Activated CD8-positive, alpha-beta T cell treated with anti-CD3 and anti-CD28 coated beads, Interleukin-2, amount 10 ng/mL, durations not matched to agents 7 days and 5 days (primary cell): ENCODE measurements around the gene DSCAM. TPM values are rescaled to one million over a fixed set of nuclear protein-coding genes. Genes with fewer than 3 reads are reported as not detected.

Experiments used
- ATAC-seq: fragments of 150-1000 bp; cut with Tn5 transposase; one replicate; pipeline ENCODE4 v1.10.0; 2021; ENCODE audit warnings: moderate library complexity
- CTCF ChIA-PET: fragments of 350-600 bp; sonication (Branson Sonifier 250); formaldehyde crosslinking; loops from one replicate; lab custom pipeline; 2021; ENCODE audit warnings: antibody characterized with exemption; lab: Charles Lee
- POLR2A ChIA-PET: fragments of 350-600 bp; sonication (Branson Sonifier 250); formaldehyde crosslinking; loops from one replicate; lab custom pipeline; 2021; ENCODE audit warnings: antibody characterized with exemption; lab: Charles Lee
- DNase-seq: peaks from one replicate; pipeline ENCODE4 v3.0.0-alpha.2; 2020
- H3K27ac Mint-ChIP-seq: one replicate; pipeline ENCODE4 v1.8.0; 2021; ENCODE audit warnings: mild to moderate bottlenecking, mixed read lengths
- H3K27me3 Mint-ChIP-seq: one replicate; pipeline ENCODE4 v1.8.0; 2021; ENCODE audit warnings: low read depth, mixed read lengths
- H3K36me3 Mint-ChIP-seq: one replicate; pipeline ENCODE4 v1.8.0; 2021; ENCODE audit warnings: low read depth, mixed read lengths
- H3K4me1 Mint-ChIP-seq: one replicate; pipeline ENCODE4 v1.8.0; 2021; ENCODE audit warnings: low read depth, mixed read lengths
- H3K4me3 Mint-ChIP-seq: one replicate; pipeline ENCODE4 v1.8.0; 2021; ENCODE audit warnings: mild to moderate bottlenecking, mixed read lengths
- H3K9me3 Mint-ChIP-seq: one replicate; pipeline ENCODE4 v1.8.0; 2022; ENCODE audit warnings: mixed read lengths; ENCODE audit not compliant: insufficient read depth
- total RNA-seq, 2 experiments: library from RNA; stranded (reverse); gene quantifications; one replicate each; pipeline ENCODE4 v1.2.3, GENCODE V29; 2021

Gene DSCAM
- total RNA-seq, 2 experiments from 2014 or later = not detected

DNA sequence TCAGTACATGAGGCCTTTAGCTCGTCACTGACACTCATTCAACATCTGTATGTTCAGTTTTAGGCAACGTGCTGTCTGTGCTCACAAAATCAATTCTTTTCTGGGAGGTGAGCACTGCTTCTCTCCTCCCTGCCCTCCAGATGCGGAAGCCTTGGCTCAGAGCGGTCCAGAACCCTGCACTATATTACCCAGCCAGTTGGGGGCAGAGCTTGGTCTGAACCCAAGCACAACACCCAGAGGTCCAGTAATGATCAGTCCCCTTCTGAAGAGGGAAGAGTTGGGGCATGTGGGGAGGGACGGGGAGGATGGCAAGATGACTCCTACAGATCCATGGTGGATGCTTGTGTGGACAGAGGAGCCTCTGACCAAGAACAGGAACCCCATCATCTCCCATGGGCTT is 5.6 kb upstream of the DSCAM start:
- ChIA-PET CTCF (no interaction called here), POLR2A (no interaction called here)
- no peak for DNase-seq
- Mint-ChIP-seq H3K4me3 (no peak overlapping the region), H3K36me3 (no peaks in the 10 kb centered on the region), H3K27me3 (peaks cover 5% of the 10 kb centered on the region), H3K9me3 (no peaks in the 10 kb centered on the region), H3K27ac (no peak overlapping the region), H3K4me1 (no peaks in the 10 kb centered on the region)
- no peak for ATAC-seq

DNA sequence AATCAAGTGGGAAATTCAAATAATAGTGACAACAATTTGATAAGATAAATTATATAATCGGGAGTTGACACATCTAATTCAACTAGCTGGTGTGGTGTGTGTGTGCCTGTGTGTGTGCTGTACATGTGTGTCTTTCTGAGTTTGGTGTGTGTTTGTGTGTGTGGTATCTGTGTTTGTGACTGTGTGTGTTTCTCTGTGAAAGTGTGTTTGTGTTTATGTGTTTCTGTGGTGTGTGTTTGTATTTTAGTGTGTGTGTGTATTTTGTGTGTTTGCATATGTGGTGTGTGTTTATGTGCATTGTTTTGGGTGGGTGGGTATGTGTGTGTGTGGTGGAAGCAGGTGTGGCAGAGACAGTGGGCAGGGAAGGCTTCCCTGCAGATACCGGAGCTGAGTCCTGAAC is 4.8 kb upstream of the DSCAM start:
- Mint-ChIP-seq H3K36me3 (no peaks in the 10 kb centered on the region), H3K9me3 (no peaks in the 10 kb centered on the region), H3K4me1 (no peaks in the 10 kb centered on the region), H3K27me3 (peaks cover 11% of the 10 kb centered on the region), H3K4me3 (no peak overlapping the region), H3K27ac (no peak overlapping the region)
- CTCF ChIA-PET = no interaction called here
- DNase-seq (no peak), ATAC-seq (no peak)
- POLR2A ChIA-PET = no interaction called here

DNA sequence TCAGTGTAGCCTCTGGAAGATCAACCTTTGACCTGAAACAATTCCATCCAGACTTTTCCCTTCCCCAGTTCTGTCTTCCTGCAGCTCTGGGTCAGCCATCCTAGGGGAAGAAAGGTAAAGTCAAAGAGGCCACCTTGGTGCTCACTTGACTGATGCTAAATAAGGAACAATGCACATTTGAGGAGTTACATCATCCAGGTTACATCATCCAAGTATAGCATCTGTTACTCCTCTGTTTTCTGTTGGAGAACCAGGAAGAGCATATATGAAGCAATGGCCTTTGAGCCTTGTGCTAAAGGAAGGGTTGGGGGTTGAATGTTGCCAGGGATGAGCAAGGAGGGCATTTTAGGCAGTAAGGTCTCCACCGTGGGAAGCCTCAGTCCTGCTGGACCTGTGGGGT is 3.1 kb upstream of the DSCAM start:
- ChIA-PET CTCF (interaction anchor here (1.1 kb wide), 1 partner anchor 9 kb away, joined by 3 read pairs; no protein-coding TSS in a partner anchor), POLR2A (no interaction called here)
- ATAC-seq (no peak), DNase-seq (no peak)
- H3K4me3 Mint-ChIP-seq = no peak overlapping the region
- H3K9me3 Mint-ChIP-seq = no peaks in the 10 kb centered on the region
- H3K36me3 Mint-ChIP-seq = no peaks in the 10 kb centered on the region
- no peak overlapping the region for H3K27ac Mint-ChIP-seq
- H3K4me1 Mint-ChIP-seq = no peaks in the 10 kb centered on the region
- H3K27me3 Mint-ChIP-seq = peaks cover 20% of the 10 kb centered on the region

DNA sequence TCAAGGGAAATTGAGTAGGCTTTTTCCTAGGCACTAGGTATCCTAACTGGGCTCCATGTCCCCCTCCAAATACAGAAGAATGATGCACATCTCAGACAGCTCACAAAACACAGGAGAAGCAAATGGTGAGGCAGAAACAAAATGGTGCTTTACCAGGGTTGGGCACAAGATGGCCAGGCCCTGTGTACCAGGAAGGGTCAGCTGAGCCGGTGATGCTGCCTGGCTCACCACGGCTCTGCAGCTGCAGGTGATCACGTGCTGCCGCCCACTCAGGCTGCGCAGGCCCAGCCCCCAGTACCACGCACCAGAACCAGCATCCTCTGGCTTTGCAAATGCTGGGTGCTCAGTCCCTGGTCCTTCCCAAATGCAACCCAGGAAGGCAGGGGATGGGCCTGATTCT is 993 bp upstream of the DSCAM start:
- H3K9me3 Mint-ChIP-seq = no peaks in the 10 kb centered on the region
- no peak overlapping the region for H3K27ac Mint-ChIP-seq
- no peaks in the 10 kb centered on the region for H3K4me1 Mint-ChIP-seq
- H3K36me3 Mint-ChIP-seq = no peaks in the 10 kb centered on the region
- peaks cover 23% of the 10 kb centered on the region for H3K27me3 Mint-ChIP-seq
- DNase-seq (no peak), ATAC-seq (no peak)
- CTCF ChIA-PET = no interaction called here
- POLR2A ChIA-PET = no interaction called here
- no peak overlapping the region for H3K4me3 Mint-ChIP-seq

DNA sequence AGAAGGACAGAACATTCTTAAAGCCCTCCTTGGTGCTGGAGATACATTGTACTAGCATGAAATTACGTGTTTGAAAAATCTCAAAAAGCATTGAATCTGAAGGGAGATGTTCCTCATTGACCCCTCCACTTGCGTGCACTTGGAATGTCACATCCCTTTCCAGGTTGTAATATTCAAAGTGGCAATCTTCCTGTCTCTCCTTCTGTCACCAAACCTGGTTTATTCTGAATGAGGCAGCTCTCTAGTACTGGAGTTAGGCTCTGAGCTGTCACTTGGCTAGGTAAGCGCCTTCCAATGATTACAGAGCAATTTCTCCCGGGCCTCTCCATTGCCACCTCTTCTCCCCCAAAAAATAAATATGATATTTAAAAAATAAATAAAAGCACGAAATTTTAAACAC is 855 bp downstream of the DSCAM start:
- ChIA-PET CTCF (no interaction called here), POLR2A (no interaction called here)
- no peak for DNase-seq
- Mint-ChIP-seq H3K9me3 (no peaks in the 10 kb centered on the region), H3K4me1 (no peaks in the 10 kb centered on the region), H3K27me3 (peaks cover 37% of the 10 kb centered on the region), H3K27ac (no peak overlapping the region), H3K36me3 (no peaks in the 10 kb centered on the region), H3K4me3 (no peak overlapping the region)
- no peak for ATAC-seq

DNA sequence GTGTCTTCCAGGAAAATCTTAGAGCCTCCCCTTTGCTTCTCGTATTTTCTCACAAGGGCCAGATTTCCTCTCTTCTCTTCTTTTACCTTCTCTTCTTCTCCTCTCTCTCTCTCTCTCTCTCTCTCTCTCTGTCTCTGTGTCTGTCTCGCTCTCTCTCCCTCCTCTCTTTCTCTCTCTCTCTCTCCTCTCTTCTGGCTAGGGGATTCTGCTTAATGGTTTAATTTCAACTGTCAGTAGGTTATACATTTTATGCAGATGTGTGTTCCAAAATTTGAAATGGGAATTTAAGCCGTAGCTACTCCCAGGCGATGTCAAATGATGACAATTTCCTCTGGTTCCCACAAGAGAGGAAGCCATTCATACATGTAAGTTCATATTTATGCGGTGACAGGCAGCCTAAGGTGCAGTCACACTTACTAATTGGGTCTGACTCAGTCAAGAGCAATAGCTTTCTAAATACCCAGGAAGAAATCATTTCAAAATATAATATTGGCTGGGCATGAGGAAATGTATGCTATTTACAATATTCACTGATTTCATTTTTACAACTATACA is 1.4 kb downstream of the DSCAM start:
- ATAC-seq (no peak), DNase-seq (no peak)
- no peaks in the 10 kb centered on the region for H3K9me3 Mint-ChIP-seq
- ChIA-PET POLR2A (no interaction called here), CTCF (no interaction called here)
- no peaks in the 10 kb centered on the region for H3K36me3 Mint-ChIP-seq
- no peaks in the 10 kb centered on the region for H3K4me1 Mint-ChIP-seq
- no peak overlapping the region for H3K27ac Mint-ChIP-seq
- H3K27me3 Mint-ChIP-seq = peaks cover 42% of the 10 kb centered on the region
- H3K4me3 Mint-ChIP-seq = no peak overlapping the region

DNA sequence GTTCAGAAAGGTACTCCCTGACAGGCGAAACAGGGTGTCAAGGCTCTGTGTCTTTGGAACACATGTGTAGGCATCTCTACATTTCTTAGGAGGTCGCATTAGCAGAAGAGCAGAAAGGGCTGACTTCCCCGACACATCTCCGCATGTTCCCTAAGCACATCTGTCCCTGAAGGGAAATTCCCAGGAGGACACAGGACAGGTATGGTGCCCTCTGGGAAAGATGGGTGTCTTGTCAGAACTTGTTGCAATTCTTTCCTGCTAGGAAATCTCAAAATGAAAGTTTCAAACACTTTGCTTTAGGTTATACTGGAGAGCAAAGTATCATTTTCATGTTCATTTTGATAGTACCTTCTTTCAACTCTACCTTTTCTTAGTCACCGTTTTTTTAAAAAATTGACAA is 2.0 kb downstream of the DSCAM start:
- Mint-ChIP-seq H3K9me3 (no peaks in the 10 kb centered on the region), H3K27me3 (peaks cover 43% of the 10 kb centered on the region), H3K27ac (no peak overlapping the region), H3K36me3 (no peaks in the 10 kb centered on the region), H3K4me1 (no peaks in the 10 kb centered on the region), H3K4me3 (no peak overlapping the region)
- ChIA-PET CTCF (no interaction called here), POLR2A (no interaction called here)
- DNase-seq (no peak), ATAC-seq (no peak)

DNA sequence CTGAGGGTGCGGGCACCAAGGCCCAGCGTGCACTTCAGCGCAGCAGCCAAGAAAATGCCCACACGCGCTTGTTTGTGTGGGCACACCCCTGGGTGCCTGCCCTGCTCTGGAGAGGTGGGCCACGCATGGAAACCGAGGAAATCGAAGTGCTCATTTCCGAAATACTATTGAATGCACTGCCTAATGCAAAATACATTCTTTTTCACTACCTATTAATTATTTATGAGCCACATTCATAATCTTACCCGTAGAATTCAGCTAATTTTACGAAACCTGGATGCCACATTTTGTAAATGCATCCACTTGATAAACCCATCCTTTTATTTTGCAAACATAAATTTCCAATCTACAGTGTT is 4.8 kb downstream of the DSCAM start:
- ChIA-PET POLR2A (no interaction called here), CTCF (no interaction called here)
- no peak overlapping the region for H3K27ac Mint-ChIP-seq
- DNase-seq (no peak), ATAC-seq (no peak)
- no peaks in the 10 kb centered on the region for H3K4me1 Mint-ChIP-seq
- no peaks in the 10 kb centered on the region for H3K9me3 Mint-ChIP-seq
- H3K36me3 Mint-ChIP-seq = no peaks in the 10 kb centered on the region
- no peak overlapping the region for H3K4me3 Mint-ChIP-seq
- H3K27me3 Mint-ChIP-seq = peaks cover 34% of the 10 kb centered on the region

DNA sequence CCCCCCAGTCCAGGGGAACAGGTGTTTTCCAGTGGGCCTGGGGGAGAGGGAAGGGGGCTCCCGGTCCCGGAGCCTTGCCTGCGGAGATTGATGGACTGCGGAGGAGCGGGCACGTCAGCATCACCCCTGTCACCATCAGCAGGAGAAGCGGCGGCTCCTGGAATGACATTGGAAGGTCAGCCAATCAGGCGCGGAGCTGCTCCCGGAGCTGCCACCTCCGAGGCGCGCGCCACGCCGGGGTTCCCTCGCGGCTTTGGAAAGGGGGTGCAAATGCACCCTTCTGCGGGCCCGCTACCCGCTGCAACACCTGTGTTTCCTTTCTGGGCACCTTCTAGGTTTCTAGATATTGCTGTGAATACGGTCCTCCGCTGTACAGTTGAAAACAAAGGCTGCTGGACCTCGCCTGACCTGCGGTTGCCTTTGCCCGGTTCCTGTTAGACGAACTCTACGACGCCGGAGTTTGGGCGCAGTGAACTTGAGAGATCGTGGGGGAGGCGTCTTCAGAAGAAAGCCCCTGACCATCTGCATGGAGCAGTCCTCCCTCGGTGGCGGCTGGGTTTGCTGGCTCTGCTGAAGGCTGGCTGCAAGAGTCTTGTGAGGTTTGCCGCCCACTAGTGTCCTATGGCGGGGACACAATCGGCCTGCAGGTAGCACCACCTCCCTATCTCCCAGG is 5.3 kb downstream of the DSCAM start:
- ChIA-PET CTCF (no interaction called here), POLR2A (no interaction called here)
- no peak overlapping the region for H3K4me3 Mint-ChIP-seq
- H3K9me3 Mint-ChIP-seq = no peaks in the 10 kb centered on the region
- H3K27ac Mint-ChIP-seq = no peak overlapping the region
- peaks cover 31% of the 10 kb centered on the region for H3K27me3 Mint-ChIP-seq
- H3K4me1 Mint-ChIP-seq = no peaks in the 10 kb centered on the region
- no peaks in the 10 kb centered on the region for H3K36me3 Mint-ChIP-seq
- DNase-seq = no peak
- no peak for ATAC-seq

DNA sequence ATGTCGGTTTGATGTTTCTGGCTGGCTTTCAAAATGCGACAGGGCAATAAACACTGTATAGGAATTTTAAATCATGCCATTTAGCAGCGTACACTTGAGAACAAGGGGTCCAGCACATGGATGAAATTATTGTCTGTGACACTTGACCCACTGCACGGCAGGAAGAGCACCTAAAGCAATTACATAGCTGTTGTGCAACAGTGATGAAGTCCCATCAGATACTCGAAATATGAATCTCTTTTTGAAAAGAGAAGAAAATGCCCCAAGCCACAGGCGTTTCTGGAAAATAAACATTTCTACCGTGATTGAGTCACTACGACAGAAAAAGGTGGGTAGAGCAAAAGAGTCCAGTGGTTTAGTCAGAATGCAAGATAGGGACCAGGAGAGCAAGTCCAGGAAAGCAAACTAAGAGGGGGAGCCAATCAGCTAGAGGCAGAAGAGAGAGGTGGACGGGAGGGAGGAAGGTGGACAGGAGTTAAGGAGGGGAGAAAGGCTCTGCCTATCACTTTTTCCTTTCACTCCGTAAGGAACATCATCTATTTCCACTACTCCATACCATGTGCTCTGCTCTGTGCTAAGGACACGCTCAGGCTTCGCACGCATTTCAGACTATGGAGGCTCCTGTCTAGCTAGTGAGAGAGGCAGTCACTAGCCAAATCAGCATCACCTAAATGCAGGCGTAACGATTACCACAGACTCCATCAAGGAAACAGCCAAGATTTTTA is 6.4 kb downstream of the DSCAM start:
- H3K27me3 Mint-ChIP-seq = peaks cover 26% of the 10 kb centered on the region
- no peak for DNase-seq
- CTCF ChIA-PET = no interaction called here
- H3K36me3 Mint-ChIP-seq = no peaks in the 10 kb centered on the region
- H3K9me3 Mint-ChIP-seq = no peaks in the 10 kb centered on the region
- no peak overlapping the region for H3K4me3 Mint-ChIP-seq
- no peak for ATAC-seq
- H3K27ac Mint-ChIP-seq = no peak overlapping the region
- POLR2A ChIA-PET = no interaction called here
- no peaks in the 10 kb centered on the region for H3K4me1 Mint-ChIP-seq

DNA sequence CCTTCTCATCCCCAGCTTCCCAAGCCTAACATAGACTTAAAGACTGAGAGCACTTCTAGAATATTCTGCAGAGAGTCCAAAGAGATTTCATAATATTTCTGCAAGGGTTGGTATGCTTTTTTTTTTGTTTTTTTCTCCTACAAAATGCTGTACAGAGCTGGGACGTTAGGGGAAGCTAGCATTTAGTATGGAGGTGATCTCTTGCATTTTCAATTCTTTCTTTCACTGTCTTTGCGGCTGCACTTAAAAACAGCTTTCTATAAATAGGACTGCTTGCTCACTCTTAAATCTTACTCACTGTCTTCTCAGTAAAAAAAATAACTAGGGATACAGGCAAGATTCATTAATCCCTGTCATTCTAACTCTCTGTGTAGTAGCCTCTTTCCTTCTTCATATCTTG is 7.4 kb downstream of the DSCAM start:
- Mint-ChIP-seq H3K4me3 (no peak overlapping the region), H3K4me1 (no peaks in the 10 kb centered on the region), H3K27me3 (peaks cover 22% of the 10 kb centered on the region), H3K36me3 (no peaks in the 10 kb centered on the region), H3K9me3 (no peaks in the 10 kb centered on the region), H3K27ac (no peak overlapping the region)
- CTCF ChIA-PET = no interaction called here
- no peak for ATAC-seq
- DNase-seq = no peak
- POLR2A ChIA-PET = no interaction called here

DNA sequence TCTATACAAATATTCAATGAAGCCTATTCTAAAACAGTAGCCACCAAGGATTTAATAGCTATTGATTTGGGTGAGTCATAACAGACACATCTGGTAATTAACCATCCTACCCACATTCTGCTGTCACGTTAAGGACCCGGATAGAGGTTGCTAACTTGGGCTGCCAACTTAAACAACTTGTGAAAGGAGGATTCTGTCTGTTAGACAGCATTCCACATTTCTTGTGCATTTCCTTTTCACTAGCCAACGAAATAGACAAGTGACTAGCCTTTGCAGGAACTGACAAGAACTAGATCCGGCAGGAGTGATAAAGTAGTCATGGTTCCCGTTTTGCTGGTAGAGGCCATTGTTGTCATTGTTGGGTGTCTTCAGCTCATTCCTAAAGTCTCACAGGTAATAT is 9.5 kb downstream of the DSCAM start:
- CTCF ChIA-PET = no interaction called here
- H3K9me3 Mint-ChIP-seq = no peaks in the 10 kb centered on the region

More for the DNA sequence above, 9.5 kb downstream of the DSCAM start:
- no peak overlapping the region for H3K4me3 Mint-ChIP-seq
- POLR2A ChIA-PET = no interaction called here
- no peaks in the 10 kb centered on the region for H3K36me3 Mint-ChIP-seq
- H3K27me3 Mint-ChIP-seq = peaks cover 16% of the 10 kb centered on the region
- ATAC-seq (no peak), DNase-seq (no peak)
- H3K27ac Mint-ChIP-seq = no peak overlapping the region
- H3K4me1 Mint-ChIP-seq = no peaks in the 10 kb centered on the region
